Thyroid gland (tissue), 4 donors: ENCODE data around the gene RPGRIP1L.

Experiments
- CTCF ChIP-seq, 6 experiments: fragments of 200-600 bp in 3 of 6; fragments of 450-650 bp in 3 of 6; sonication (generic) in 3 of 6; IDR thresholded peaks; one replicate each; pipeline ENCODE4 v1.5.1; 2016 to 2019; ENCODE audit warnings: antibody characterized with exemption in 6 of 6, mild to moderate bottlenecking in 2 of 6, inconsistent platforms in 1 of 6, moderate library complexity in 1 of 6
- POLR2A ChIP-seq, 2 donors: fragments of 450-650 bp; IDR thresholded peaks; one replicate each; pipeline ENCODE4 v1.6.1; 2017; ENCODE audit warnings: antibody characterized with exemption in 2 of 2, mild to moderate bottlenecking in 2 of 2, moderate library complexity in 1 of 2

- TF ChIP-seq CTCF (IDR thresholded peaks at IDR 0.05) (no peak), POLR2A (IDR thresholded peaks at IDR 0.05) (no peak)
These were observed 131.9 kb downstream of the RPGRIP1L start for GRCh38 chr16:53571763-53572162.
